IPS-20b (cell line): ENCODE measurements around the gene SEZ6L.

Source experiments
- H3K27ac ChIP-seq: one replicate; pipeline ENCODE4 v1.5.1; 2013; ENCODE audit warnings: low read length
- H3K27me3 ChIP-seq: 2 replicates; pipeline ENCODE4 v1.6.1; 2013; ENCODE audit warnings: mild to moderate bottlenecking, low read length, inconsistent platforms; ENCODE audit not compliant: insufficient read depth
- H3K36me3 ChIP-seq: 2 replicates; pipeline ENCODE4 v1.6.1; 2013; ENCODE audit warnings: low read depth, mild to moderate bottlenecking, inconsistent platforms, low read length, moderate library complexity; ENCODE audit not compliant: insufficient read depth
- H3K4me1 ChIP-seq: 2 replicates; pipeline ENCODE4 v1.6.1; 2013; ENCODE audit warnings: mild to moderate bottlenecking, control low read depth, inconsistent platforms, low read length, moderate library complexity; ENCODE audit not compliant: insufficient read depth
- H3K4me3 ChIP-seq: 2 replicates; pipeline ENCODE4 v1.5.1; 2013; ENCODE audit warnings: mild to moderate bottlenecking, low read length, inconsistent platforms
- H3K9ac ChIP-seq: 2 replicates; pipeline ENCODE4 v1.6.1; 2013; ENCODE audit warnings: low read depth, mild to moderate bottlenecking, inconsistent platforms, low read length, moderate library complexity
- H3K9me3 ChIP-seq: 2 replicates; pipeline ENCODE4 v1.6.1; 2013; ENCODE audit warnings: mild to moderate bottlenecking, low read depth, low read length, inconsistent platforms; ENCODE audit not compliant: insufficient read depth

SEZ6L gene

DNA sequence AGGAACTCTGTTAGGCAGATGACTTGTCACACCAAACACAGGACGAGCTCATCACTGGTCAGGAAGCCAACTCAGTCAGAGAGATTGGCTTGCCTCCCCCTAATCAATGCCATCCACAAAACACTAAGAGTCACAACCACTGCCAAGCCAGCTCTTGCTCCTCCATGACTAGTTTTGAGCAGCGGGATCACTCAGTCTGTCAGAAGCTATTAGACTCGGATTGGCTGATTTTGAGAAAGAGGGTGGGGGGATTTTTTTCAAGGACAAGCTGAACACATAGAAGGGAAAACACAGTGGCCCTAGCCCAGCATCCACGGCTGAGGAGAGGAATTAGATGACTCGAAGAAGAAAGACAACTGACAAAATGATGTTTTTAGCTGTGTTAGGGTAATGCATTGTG lies 55.9 kb downstream of the SEZ6L start:
- no peak overlapping the region for H3K9ac ChIP-seq
- H3K9me3 ChIP-seq: no peaks in the 10 kb centered on the region
- no peaks in the 10 kb centered on the region for H3K36me3 ChIP-seq
- no peaks in the 10 kb centered on the region for H3K27me3 ChIP-seq
- no peak overlapping the region for H3K4me3 ChIP-seq
- H3K27ac ChIP-seq: no peak overlapping the region
- H3K4me1 ChIP-seq: no peaks in the 10 kb centered on the region

DNA sequence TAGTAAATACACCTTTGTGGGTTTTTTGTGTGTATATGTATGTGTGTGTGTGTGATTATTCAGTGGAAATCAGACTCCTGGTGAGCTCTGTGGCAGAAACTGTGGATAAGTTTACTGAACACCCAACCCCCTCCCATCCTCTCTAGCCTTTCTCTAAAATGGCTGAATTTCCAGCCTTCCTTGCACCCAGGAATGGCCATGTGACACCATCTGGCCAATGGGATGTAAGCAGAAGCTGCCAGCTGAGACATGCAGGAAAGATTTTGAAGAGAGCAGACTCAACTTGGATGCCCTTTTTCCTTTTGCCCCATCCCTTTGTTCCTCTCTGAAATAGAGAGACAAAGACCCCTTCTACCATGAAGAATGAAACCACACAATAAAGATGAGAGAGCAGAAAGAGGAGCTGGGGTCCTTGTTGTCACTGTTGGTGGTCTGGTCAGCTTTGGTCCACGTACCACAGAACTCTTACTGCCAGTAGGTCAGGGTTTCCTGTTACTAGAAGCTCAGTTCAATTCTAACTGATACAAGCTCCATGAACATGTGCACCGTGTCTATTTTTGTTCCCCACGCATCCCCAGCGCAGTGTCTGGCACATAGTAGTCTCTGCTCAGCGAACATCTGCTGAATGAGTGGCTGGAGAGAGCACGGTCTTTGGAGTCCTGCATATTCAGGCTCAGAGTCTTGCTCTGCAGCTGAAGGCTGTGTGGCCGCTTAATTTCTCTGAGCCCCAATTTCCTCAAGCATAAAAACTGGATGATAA lies 57.5 kb downstream of the SEZ6L start:
- Histone ChIP-seq H3K4me1 (no peaks in the 10 kb centered on the region), H3K27ac (no peak overlapping the region), H3K4me3 (no peak overlapping the region), H3K9ac (no peak overlapping the region), H3K9me3 (no peaks in the 10 kb centered on the region), H3K27me3 (no peaks in the 10 kb centered on the region), H3K36me3 (no peaks in the 10 kb centered on the region)

DNA sequence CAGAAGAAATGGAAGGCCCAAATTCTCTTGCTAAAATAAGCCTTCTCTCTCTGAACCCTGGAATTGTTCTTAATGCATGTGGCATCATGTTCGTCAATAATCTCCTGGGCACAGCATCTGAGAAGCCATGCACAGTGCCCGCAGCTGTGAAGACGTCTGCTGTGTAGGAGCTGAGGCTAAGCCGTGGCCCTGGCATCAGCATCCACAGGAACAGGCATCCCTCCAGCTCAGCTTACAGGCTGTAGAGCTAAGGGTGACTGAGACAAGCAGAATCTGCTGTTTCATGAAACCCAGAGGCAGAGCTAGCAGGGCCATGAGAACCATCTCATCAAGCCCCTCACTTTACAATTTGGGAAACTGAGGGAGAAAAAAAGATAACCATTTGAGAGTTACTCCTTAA lies 60.6 kb downstream of the SEZ6L start:
- Histone ChIP-seq H3K4me1 (no peaks in the 10 kb centered on the region), H3K4me3 (no peak overlapping the region), H3K27me3 (no peaks in the 10 kb centered on the region), H3K36me3 (no peaks in the 10 kb centered on the region), H3K9ac (no peak overlapping the region), H3K27ac (no peak overlapping the region), H3K9me3 (no peaks in the 10 kb centered on the region)

DNA sequence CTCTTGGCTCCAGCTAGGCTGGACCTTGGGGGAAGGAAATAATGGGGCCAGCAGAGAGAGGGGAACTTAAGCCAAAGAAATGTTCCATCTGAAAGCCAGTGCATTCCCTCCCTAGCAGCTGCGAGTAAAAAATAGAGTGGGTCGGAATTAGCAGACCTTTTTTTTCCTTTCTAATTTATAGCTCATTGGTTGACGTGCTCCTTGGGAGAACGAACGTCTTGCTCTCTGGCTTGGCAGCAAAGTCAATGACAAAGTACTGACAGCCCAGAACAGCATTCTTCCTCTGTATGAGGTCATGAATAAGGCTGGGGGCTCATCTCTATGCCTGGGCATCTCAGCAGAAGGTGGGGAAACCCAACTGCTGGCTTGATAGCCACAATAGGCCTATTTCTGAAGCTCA lies 65.0 kb downstream of the SEZ6L start:
- Histone ChIP-seq H3K4me1 (no peaks in the 10 kb centered on the region), H3K9me3 (no peaks in the 10 kb centered on the region), H3K27ac (no peak overlapping the region), H3K36me3 (no peaks in the 10 kb centered on the region), H3K9ac (no peak overlapping the region), H3K27me3 (no peaks in the 10 kb centered on the region), H3K4me3 (no peak overlapping the region)

DNA sequence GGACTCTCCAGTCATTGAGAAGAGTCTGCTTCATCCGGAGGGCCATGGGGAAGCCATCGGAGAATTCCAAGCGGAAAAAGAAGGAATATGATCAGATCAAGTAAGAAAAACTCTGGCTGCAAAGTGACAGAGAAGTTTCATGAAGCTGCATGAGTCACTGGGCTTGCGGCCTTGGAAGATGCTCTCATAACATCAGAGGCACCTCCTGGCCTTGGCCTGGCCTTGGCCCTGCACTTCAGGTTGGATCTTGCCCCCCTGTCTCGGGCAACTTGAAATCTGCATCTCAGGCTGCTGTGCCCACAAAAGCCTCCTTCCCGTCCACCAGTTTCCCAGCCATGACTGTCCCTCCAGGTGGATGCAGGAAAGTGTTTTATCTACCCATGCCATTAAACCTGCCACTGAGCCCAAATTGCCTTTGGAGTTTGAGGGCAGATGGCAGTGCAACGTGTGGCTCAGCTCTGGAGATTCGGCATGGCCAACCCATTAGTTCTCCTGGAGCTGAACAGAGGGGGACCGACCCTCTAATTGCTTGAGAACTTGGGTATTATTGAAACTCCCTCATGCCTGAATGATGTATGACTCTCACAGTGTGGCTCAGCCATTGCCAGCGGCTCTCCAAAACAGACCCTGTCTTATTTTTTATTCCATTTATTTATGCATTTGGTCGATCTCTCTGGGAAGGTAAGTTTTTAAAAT lies 66.7 kb downstream of the SEZ6L start:
- no peaks in the 10 kb centered on the region for H3K27me3 ChIP-seq
- no peak overlapping the region for H3K4me3 ChIP-seq
- no peaks in the 10 kb centered on the region for H3K36me3 ChIP-seq
- H3K27ac ChIP-seq: no peak overlapping the region
- no peak overlapping the region for H3K9ac ChIP-seq
- H3K4me1 ChIP-seq: no peaks in the 10 kb centered on the region
- no peaks in the 10 kb centered on the region for H3K9me3 ChIP-seq

DNA sequence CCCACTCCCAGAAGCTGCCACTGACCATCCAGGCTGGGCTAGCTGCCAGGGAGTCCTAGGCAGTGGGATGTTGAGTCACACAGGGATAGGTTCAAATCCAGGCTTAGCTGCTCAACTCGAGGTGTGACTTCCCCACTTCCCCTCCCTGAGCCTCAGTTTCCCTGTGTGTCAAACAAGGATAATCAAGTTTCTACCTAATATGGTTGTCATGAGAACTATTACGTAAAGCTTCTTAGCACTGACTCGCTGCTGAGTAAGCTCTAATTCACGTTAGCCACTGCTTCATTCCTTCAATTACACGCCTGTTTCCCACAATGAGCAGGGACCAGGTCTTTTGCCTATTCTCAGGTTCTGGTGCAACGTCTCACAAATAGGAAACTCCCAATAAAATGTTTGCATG lies 67.7 kb downstream of the SEZ6L start:
- Histone ChIP-seq H3K9ac (no peak overlapping the region), H3K4me1 (no peaks in the 10 kb centered on the region), H3K36me3 (no peaks in the 10 kb centered on the region), H3K27ac (no peak overlapping the region), H3K9me3 (no peaks in the 10 kb centered on the region), H3K27me3 (no peaks in the 10 kb centered on the region), H3K4me3 (no peak overlapping the region)

DNA sequence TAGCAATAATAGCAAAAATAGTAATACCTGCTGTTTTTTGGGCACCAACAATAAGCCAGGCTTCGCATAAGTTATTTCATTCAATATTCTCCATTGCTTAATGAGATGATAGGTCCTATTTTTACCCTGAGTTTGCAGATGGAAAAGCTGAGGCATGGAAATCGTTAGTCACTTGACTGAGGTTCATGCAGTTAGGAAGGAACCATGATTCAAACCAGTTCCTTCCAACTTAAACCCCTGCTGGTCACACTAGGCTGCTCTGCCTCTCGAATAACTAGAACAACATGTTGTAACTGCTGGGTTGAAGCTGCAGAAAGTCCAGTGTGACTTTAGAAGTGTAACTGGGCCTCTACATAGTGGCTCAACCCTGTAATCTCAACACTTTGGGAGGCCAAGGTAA lies 69.3 kb downstream of the SEZ6L start:
- no peak overlapping the region for H3K27ac ChIP-seq
- no peaks in the 10 kb centered on the region for H3K9me3 ChIP-seq
- no peaks in the 10 kb centered on the region for H3K4me1 ChIP-seq
- no peak overlapping the region for H3K4me3 ChIP-seq
- no peaks in the 10 kb centered on the region for H3K36me3 ChIP-seq
- H3K27me3 ChIP-seq: no peaks in the 10 kb centered on the region
- H3K9ac ChIP-seq: no peak overlapping the region

DNA sequence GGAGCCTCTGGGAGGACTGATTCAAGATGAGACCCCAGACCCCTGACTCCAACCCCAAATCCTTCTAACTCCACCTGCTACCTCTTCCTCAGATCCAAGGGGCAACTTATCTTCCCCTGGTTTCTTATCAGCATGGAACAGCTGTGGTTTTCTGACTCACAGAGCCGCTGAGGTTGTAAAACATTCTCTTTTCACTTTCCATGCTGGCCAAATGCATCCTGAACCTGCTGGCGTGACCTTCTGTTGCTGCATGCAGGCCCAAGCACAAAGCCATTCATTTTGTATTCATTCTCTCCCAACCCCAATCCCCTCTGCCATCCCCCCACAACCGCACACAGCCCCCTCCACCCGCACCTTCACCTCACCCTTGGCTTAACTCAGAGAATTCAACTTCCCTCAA lies 70.3 kb downstream of the SEZ6L start:
- Histone ChIP-seq H3K9ac (no peak overlapping the region), H3K27me3 (no peaks in the 10 kb centered on the region), H3K27ac (no peak overlapping the region), H3K4me3 (no peak overlapping the region), H3K36me3 (no peaks in the 10 kb centered on the region), H3K4me1 (no peaks in the 10 kb centered on the region), H3K9me3 (no peaks in the 10 kb centered on the region)

DNA sequence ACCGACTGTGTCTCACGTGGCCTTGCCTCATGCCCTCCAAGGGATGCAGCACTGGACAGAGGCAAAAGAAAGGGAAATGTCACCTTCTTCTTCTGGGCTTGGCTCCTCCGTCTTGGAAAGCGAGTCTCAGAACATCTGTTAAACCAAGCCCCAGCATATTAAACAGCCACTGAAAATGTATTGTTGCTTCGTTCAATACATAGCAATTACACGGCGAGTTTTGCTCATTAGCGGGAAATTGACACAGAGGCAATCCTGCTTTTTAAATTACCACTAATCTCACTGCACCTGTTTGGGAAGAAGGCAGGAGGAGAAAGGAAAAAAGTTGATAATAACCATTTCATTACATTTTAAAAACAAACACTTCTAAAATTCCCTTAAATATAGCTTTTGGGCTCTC lies 72.1 kb downstream of the SEZ6L start:
- no peaks in the 10 kb centered on the region for H3K4me1 ChIP-seq
- H3K4me3 ChIP-seq: no peak overlapping the region
- H3K27me3 ChIP-seq: no peaks in the 10 kb centered on the region
- no peaks in the 10 kb centered on the region for H3K9me3 ChIP-seq
- H3K9ac ChIP-seq: no peak overlapping the region
- no peaks in the 10 kb centered on the region for H3K36me3 ChIP-seq
- H3K27ac ChIP-seq: no peak overlapping the region

DNA sequence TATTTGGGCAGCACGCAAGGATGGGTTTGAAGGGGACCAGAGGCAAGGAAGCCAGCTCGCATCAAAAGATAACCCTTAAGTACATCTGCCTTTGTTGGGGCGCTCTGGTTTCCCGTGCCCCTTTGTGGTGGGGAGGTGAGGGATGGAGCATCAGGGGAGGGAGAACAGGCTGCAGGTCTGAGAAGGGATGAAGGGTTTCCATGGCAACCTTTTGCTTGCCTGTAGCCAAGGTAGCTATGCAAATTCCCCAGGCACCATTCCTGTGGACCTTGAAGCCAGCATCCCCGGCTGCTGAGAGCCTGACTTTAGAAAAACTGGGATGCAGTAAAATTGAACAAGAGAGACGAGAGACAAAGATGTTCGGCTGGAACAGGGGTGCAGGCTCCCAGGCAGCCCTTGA lies 75.7 kb downstream of the SEZ6L start:
- H3K27me3 ChIP-seq: no peaks in the 10 kb centered on the region; the same call in 1 of the 2 replicates

DNA sequence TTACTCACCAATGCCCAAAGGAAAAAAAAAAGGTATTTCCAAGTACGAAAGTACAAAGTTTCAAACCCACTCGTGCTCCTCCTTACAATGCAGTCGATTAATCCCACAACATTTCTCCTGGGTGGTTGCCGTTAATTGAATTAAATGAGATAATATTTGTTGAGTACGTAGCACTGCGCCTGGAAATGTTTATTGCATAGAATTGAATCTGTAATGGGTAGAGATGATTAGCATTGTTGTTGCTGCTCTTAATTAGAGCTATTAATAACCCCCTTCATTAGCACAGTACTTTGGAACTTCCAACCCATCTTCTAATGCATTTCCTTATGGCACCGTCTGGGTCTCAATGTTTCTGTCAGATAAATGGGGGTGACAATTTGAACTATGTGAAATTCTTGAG lies 77.3 kb downstream of the SEZ6L start:
- Histone ChIP-seq H3K36me3 (no peaks in the 10 kb centered on the region), H3K9me3 (no peaks in the 10 kb centered on the region), H3K27ac (no peak overlapping the region), H3K27me3 (no peaks in the 10 kb centered on the region; the same call in 1 of the 2 replicates), H3K4me1 (no peaks in the 10 kb centered on the region), H3K9ac (no peak overlapping the region), H3K4me3 (no peak overlapping the region)

More for the DNA sequence above, 75.7 kb downstream of the SEZ6L start:
- H3K9ac ChIP-seq: no peak overlapping the region
- H3K4me3 ChIP-seq: no peak overlapping the region
- no peaks in the 10 kb centered on the region for H3K36me3 ChIP-seq
- H3K9me3 ChIP-seq: no peaks in the 10 kb centered on the region
- H3K27ac ChIP-seq: no peak overlapping the region
- no peaks in the 10 kb centered on the region for H3K4me1 ChIP-seq

DNA sequence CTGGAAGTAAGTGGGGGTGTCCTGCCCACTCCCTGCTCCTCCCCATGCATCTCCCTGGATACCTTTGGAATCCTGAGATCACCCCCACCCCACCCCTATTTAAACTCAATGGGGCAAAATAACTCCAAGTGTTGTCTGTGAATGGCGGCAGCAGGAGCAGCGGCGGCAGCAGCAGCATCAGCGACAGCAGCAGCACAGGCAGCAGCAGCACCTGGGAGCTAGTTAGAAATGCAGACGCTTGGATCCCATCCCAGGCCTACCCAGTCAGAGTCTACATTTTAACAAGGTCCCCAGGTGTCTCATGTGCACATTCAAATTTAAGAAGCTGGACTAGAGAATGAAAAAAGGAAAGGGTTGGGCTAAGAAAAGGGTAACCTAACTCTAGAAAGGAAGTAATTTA lies 82.6 kb downstream of the SEZ6L start:
- no peaks in the 10 kb centered on the region for H3K36me3 ChIP-seq
- H3K27ac ChIP-seq: no peak overlapping the region
- no peaks in the 10 kb centered on the region for H3K4me1 ChIP-seq
- no peak overlapping the region for H3K9ac ChIP-seq
- H3K9me3 ChIP-seq: no peaks in the 10 kb centered on the region
- H3K27me3 ChIP-seq: no peaks in the 10 kb centered on the region; the same call in 1 of the 2 replicates
- H3K4me3 ChIP-seq: no peak overlapping the region
